Measurements from ENCODE around the gene VMAC.
A peak's percentile ranks its signal among the peaks of the same experiment; 100 is the strongest.

Gene VMAC

GRCh38 chr19:5948752-5949564 is 44.3 kb downstream of the VMAC start:
- no peak overlapping the region for H3K9ac ChIP-seq (ENCODE audit: low read depth, low read length)
- H3K36me3 ChIP-seq (ENCODE audit: insufficient read depth, low read length): peaks cover 59% of the 10 kb centered on the region
- H3K4me2 ChIP-seq (ENCODE audit: insufficient read depth, low read length): no peak overlapping the region
- ATAC-seq (ENCODE audit: insufficient read depth, low read depth) (peak; percentile 33; the same call in 1 of the 3 replicates), DNase-seq (no peak)
- peaks cover 17% of the 10 kb centered on the region for H3K4me1 ChIP-seq (ENCODE audit: insufficient read depth, low read length)
- peaks cover 95% of the 10 kb centered on the region for H4K20me1 ChIP-seq (ENCODE audit: insufficient read depth, low read length)
- no peak for TF ChIP-seq CTCF (IDR thresholded peaks at IDR 0.05; ENCODE audit: borderline replicate concordance, extremely low read depth, low read length, poor library complexity, severe bottlenecking)
- no peak for TF ChIP-seq EZH2 (IDR thresholded peaks at IDR 0.05; ENCODE audit: borderline replicate concordance, low read depth, low read length, severe bottlenecking)
- no peaks in the 10 kb centered on the region for H3K9me3 ChIP-seq (ENCODE audit: insufficient read depth, low read length, severe bottlenecking)
- peak overlapping the region; percentile 40; the same call in 1 of the 2 replicates for H3K27ac ChIP-seq (ENCODE audit: low read length)
- H3K79me2 ChIP-seq (ENCODE audit: insufficient read depth, low read length): peaks cover 100% of the 10 kb centered on the region
- no peaks in the 10 kb centered on the region for H3K27me3 ChIP-seq (ENCODE audit: insufficient read depth, low read length, poor library complexity)
- H2AFZ ChIP-seq (ENCODE audit: low read depth, low read length): no peak overlapping the region
- no peak overlapping the region for H3K4me3 ChIP-seq (ENCODE audit: low read depth in 1 of 2, low read length in 2 of 2)

- no peaks in the 10 kb centered on the region for H3K9me3 ChIP-seq (ENCODE audit: insufficient read depth, low read length, severe bottlenecking)
- H3K4me1 ChIP-seq (ENCODE audit: insufficient read depth, low read length): peaks cover 26% of the 10 kb centered on the region
- TF ChIP-seq EZH2 (IDR thresholded peaks at IDR 0.05; ENCODE audit: borderline replicate concordance, low read depth, low read length, severe bottlenecking): no peak
- TF ChIP-seq CTCF (IDR thresholded peaks at IDR 0.05; ENCODE audit: borderline replicate concordance, extremely low read depth, low read length, poor library complexity, severe bottlenecking): no peak
- H3K4me3 ChIP-seq (ENCODE audit: low read depth in 1 of 2, low read length in 2 of 2): no peak overlapping the region
- no peaks in the 10 kb centered on the region for H3K27me3 ChIP-seq (ENCODE audit: insufficient read depth, low read length, poor library complexity)
- ATAC-seq (ENCODE audit: insufficient read depth, low read depth): no peak
- peaks cover 95% of the 10 kb centered on the region for H4K20me1 ChIP-seq (ENCODE audit: insufficient read depth, low read length)
- no peak overlapping the region for H3K9ac ChIP-seq (ENCODE audit: low read depth, low read length)
- peaks cover 59% of the 10 kb centered on the region for H3K36me3 ChIP-seq (ENCODE audit: insufficient read depth, low read length)
- H3K4me2 ChIP-seq (ENCODE audit: insufficient read depth, low read length): no peak overlapping the region
- no peak overlapping the region for H2AFZ ChIP-seq (ENCODE audit: low read depth, low read length)
- DNase-seq: no peak
- no peak overlapping the region for H3K27ac ChIP-seq (ENCODE audit: low read length)
- peaks cover 100% of the 10 kb centered on the region for H3K79me2 ChIP-seq (ENCODE audit: insufficient read depth, low read length)
These were observed 45.2 kb downstream of the VMAC start for GRCh38 chr19:5949792-5950305.

DNA sequence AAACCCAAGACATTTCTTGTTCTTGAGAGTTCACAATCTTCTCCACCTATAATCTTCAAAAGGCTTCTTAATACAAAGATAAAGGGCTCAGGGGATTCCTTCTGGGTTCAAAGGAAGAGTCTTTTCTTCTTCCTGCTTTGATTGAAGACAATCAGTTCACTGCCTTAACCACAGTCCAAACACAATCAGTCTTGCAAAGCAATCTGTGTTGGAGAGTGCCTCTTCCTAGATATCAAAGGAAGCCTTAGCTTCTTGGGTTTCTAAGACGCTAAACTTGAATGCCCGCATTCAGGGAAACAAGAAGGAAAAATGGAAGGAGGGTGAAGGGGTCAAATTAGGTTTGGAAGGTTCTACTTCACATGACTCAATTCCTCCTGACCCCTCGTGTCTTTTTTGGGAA is 46.1 kb downstream of the VMAC start:
- Histone ChIP-seq H3K4me2 (ENCODE audit: insufficient read depth, low read length) (no peak overlapping the region), H3K79me2 (ENCODE audit: insufficient read depth, low read length) (peaks cover 100% of the 10 kb centered on the region), H3K9ac (ENCODE audit: low read depth, low read length) (no peak overlapping the region), H3K4me1 (ENCODE audit: insufficient read depth, low read length) (peaks cover 32% of the 10 kb centered on the region), H3K4me3 (ENCODE audit: low read depth in 1 of 2, low read length in 2 of 2) (no peak overlapping the region), H3K27me3 (ENCODE audit: insufficient read depth, low read length, poor library complexity) (no peaks in the 10 kb centered on the region), H3K27ac (ENCODE audit: low read length) (no peak overlapping the region), H3K9me3 (ENCODE audit: insufficient read depth, low read length, severe bottlenecking) (no peaks in the 10 kb centered on the region), H2AFZ (ENCODE audit: low read depth, low read length) (no peak overlapping the region), H3K36me3 (ENCODE audit: insufficient read depth, low read length) (peaks cover 54% of the 10 kb centered on the region), H4K20me1 (ENCODE audit: insufficient read depth, low read length) (peaks cover 95% of the 10 kb centered on the region)
- ATAC-seq (ENCODE audit: insufficient read depth, low read depth) (no peak), DNase-seq (no peak)
- TF ChIP-seq EZH2 (IDR thresholded peaks at IDR 0.05; ENCODE audit: borderline replicate concordance, low read depth, low read length, severe bottlenecking) (no peak), CTCF (IDR thresholded peaks at IDR 0.05; ENCODE audit: borderline replicate concordance, extremely low read depth, low read length, poor library complexity, severe bottlenecking) (no peak)
